Stomach (tissue), 4 donors: Measurements from ENCODE around the gene TMIGD2.

Experiments
- CTCF ChIP-seq, 7 experiments: fragments of 450-650 bp in 4 of 7; fragments of 200-600 bp in 3 of 7; sonication (generic) in 3 of 7; IDR thresholded peaks; one replicate each; pipeline ENCODE4 v1.5.1; 2016 to 2019; ENCODE audit warnings: antibody characterized with exemption in 7 of 7, control low read depth in 2 of 7, mild to moderate bottlenecking in 1 of 7
- POLR2AphosphoS5 ChIP-seq, 3 donors: sonication (generic); formaldehyde crosslinking; IDR thresholded peaks; one replicate each; pipeline ENCODE4 v1.6.1; 2016; ENCODE audit warnings: antibody characterized with exemption in 3 of 3

DNA sequence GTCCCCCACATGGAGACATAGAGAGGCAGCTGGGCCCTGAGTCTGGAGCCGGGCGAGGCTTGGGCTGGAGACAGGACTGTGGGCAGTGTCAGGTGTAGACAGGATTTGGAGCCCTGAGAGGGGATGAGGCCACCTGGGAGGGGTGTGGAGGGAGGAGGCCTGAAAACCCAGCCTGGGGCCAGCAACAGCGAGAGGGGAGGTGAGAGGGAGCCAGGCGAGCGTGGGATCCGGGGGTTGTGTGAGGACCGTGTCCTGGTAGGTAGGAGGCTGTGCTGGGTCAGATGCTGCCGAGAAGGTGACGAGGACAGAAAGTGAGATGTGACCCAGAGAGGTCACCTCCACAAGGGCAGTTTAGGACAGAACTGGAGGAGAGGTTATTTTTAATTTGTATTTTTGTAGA lies 48.5 kb upstream of the TMIGD2 start:
- TF ChIP-seq CTCF (IDR thresholded peaks at IDR 0.05) = no peak
- TF ChIP-seq POLR2AphosphoS5 (IDR thresholded peaks at IDR 0.05) = no peak
